Hair follicular keratinocyte (primary cell): Measurements from ENCODE around the gene CD300LF. TPM values are rescaled to one million over a fixed set of nuclear protein-coding genes. Genes with fewer than 3 reads are reported as not detected.

Experiments
- total RNA-seq: library from RNA; depleted of rRNA; stranded (reverse); fragments of >200 nt; gene quantifications from 2 replicates; pipeline ENCODE4 v1.2.3, GENCODE V29; 2015

CD300LF gene
- total RNA-seq, result not detected in 2 replicates

GRCh38 chr17:74712756-74713155 is at the start of gene CD300LF:
Gene CD300LF, minus strand, starts transcription at chr17:74712923. Its CDS starts 57 bp downstream, at chr17:74712866.

GRCh38 chr17:74748529-74749278 is 36.0 kb upstream of the CD300LF start, which contains the start of gene NHERF1:
Gene NHERF1, plus strand, starts transcription at chr17:74748628. Its CDS starts 219 bp downstream, at chr17:74748847.

GRCh38 chr17:74736513-74737298 is 24.0 kb upstream of the CD300LF start, which contains the start of gene RAB37:
Gene RAB37, plus strand, starts transcription at chr17:74737256. Its CDS starts 17 bp downstream, at chr17:74737273.

Other genes with a start within 250 kb of the CD300LF start
- gene CD300A, start 246.3 kb downstream of the CD300LF start, total RNA-seq, result not detected in 2 replicates
- not detected in 2 replicates for gene CD300LB, start 181.4 kb downstream of the CD300LF start, total RNA-seq
- gene CD300C, start 166.8 kb downstream of the CD300LF start, total RNA-seq, result not detected in 2 replicates
- gene CD300H, start 145.4 kb downstream of the CD300LF start, total RNA-seq, result not detected in 2 replicates
- gene CD300LD, start 120.6 kb downstream of the CD300LF start, total RNA-seq, result not detected in 2 replicates
- gene CD300E, start 89.2 kb downstream of the CD300LF start, total RNA-seq, result not detected in 2 replicates
- gene RAB37, start 24.3 kb upstream of the CD300LF start, total RNA-seq, result not detected in 2 replicates
- 51.9 and 79.5 TPM in 2 replicates for gene NHERF1, start 35.7 kb upstream of the CD300LF start, total RNA-seq
- 19.5 and 28.0 TPM in 2 replicates for gene NAT9, start 63.4 kb upstream of the CD300LF start, total RNA-seq
- not detected in 2 replicates for gene GRIN2C, start 147.0 kb upstream of the CD300LF start, total RNA-seq
- 34.6 and 48.0 TPM in 2 replicates for gene FDXR, start 160.1 kb upstream of the CD300LF start, total RNA-seq
- not detected in 2 replicates for gene FADS6, start 180.7 kb upstream of the CD300LF start, total RNA-seq
- 0.27 and 0.70 TPM in 2 replicates for gene USH1G, start 210.3 kb upstream of the CD300LF start, total RNA-seq
- not detected in 2 replicates for gene OTOP2, start 211.3 kb upstream of the CD300LF start, total RNA-seq
- gene OTOP3, start 223.0 kb upstream of the CD300LF start, total RNA-seq, result 0.08 and 0.27 TPM in 2 replicates